Mucosa of descending colon (tissue), 3 donors: ENCODE measurements around the gene ADPGK. TPM values are rescaled to one million over a fixed set of nuclear protein-coding genes. Genes with fewer than 3 reads are reported as not detected.

Source experiments
- ATAC-seq: fragments of 200-7000 bp; cut with Tn5 transposase; one replicate; pipeline ENCODE4 v1.9.1; 2020; ENCODE audit warnings: mild to moderate bottlenecking, moderate library complexity
- DNase-seq, 3 donors: peaks; one replicate each; pipeline ENCODE4 v3.0.0-alpha.2; 2020
- H3K36me3 ChIP-seq: fragments of 200-600 bp; one replicate; pipeline ENCODE4 v1.8.0; 2021; ENCODE audit warnings: low read depth, mild to moderate bottlenecking
- H3K4me1 ChIP-seq: fragments of 200-600 bp; one replicate; pipeline ENCODE4 v1.8.0; 2021; ENCODE audit warnings: low read depth, mild to moderate bottlenecking
- H3K4me3 ChIP-seq: fragments of 200-600 bp; one replicate; pipeline ENCODE4 v1.8.0; 2021; ENCODE audit warnings: mild to moderate bottlenecking
- H3K9me3 ChIP-seq: fragments of 200-600 bp; one replicate; pipeline ENCODE4 v1.8.0; 2021; ENCODE audit warnings: mild to moderate bottlenecking
- CTCF ChIP-seq: fragments of 200-600 bp; IDR thresholded peaks from one replicate; pipeline ENCODE4 v1.8.0; 2022; ENCODE audit warnings: antibody characterized with exemption, mild to moderate bottlenecking
- intact Hi-C, 2 donors: fragments of 100-400 bp; cut with DNase I in 1 of 2; cut with micrococcal nuclease in 1 of 2; formaldehyde crosslinking; loops; one replicate each; pipeline versions ENCODE4 v1.11.0 to v1.11.1; 2022; cut with DNase I, micrococcal nuclease
- total RNA-seq, 3 donors: library from RNA; stranded (reverse); fragmentation: NEBNext Ultra II Directional in 2 of 3; extraction: Animal tissue kit (Norgen Biotek cat#: 25700) in 2 of 3; gene quantifications; one replicate each; pipeline versions ENCODE4 v1.2.1 to v1.2.4, GENCODE V29; 2021 to 2023
- donor health status: DM: no; HTN: no; CAD: no; lungs with moderate emphysema.
- donor health status: DM: no; HTN: no; CAD: no.
- donor health status: DM: no; HTN: yes; CAD: no.

The ADPGK gene
- total RNA-seq, 3 donors from 2014 or later, result 34.9 to 36.4 (median 35.9) TPM

GRCh38 chr15:72803006-72803405 is 19.4 kb upstream of the ADPGK start:
- intact Hi-C loops, result no loop called here
- TF ChIP-seq CTCF, result no peak
- ATAC-seq (no peak), DNase-seq (no peak)
- Histone ChIP-seq H3K9me3 (no peaks in the 10 kb centered on the region), H3K4me3 (no peak overlapping the region), H3K4me1 (no peaks in the 10 kb centered on the region), H3K36me3 (no peaks in the 10 kb centered on the region)

DNA sequence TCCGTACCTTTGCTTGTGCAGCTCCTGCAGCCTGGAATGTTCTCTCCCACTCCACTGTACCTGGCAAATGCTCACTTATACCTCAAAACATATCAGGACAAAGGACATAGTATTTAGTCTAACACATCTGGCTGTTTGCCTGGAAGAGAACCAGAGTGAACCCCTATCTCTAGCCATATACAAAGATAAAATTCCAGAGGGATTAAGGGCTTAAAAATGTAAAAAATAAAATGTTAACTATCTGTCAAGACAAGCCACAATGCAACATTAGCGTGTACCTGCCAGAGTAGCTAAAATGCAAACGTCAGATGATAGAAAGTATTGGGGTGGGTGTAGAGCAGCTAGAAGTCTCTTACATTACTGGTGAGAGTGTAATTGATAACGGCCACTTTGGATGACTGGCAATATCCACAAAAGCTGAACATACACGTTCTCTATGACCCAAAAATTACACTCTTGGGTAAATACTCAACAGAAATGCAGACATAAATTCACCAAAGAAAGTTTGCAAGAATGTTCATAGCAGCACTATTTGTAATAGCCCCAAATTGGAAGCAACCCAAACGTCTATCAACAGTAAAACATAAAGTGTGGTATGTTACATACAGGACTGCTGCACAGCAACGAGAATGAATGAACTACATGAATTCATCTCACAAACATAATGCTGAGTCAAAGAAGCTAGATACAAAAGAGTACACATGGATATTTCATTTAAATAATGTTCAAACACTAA is 18.2 kb upstream of the ADPGK start:
- no peak for TF ChIP-seq CTCF
- intact Hi-C loops, result no loop called here
- Histone ChIP-seq H3K36me3 (no peaks in the 10 kb centered on the region), H3K9me3 (no peaks in the 10 kb centered on the region), H3K4me1 (peaks cover 4% of the 10 kb centered on the region), H3K4me3 (no peak overlapping the region)
- ATAC-seq, result no peak
- DNase-seq, result no peak

DNA sequence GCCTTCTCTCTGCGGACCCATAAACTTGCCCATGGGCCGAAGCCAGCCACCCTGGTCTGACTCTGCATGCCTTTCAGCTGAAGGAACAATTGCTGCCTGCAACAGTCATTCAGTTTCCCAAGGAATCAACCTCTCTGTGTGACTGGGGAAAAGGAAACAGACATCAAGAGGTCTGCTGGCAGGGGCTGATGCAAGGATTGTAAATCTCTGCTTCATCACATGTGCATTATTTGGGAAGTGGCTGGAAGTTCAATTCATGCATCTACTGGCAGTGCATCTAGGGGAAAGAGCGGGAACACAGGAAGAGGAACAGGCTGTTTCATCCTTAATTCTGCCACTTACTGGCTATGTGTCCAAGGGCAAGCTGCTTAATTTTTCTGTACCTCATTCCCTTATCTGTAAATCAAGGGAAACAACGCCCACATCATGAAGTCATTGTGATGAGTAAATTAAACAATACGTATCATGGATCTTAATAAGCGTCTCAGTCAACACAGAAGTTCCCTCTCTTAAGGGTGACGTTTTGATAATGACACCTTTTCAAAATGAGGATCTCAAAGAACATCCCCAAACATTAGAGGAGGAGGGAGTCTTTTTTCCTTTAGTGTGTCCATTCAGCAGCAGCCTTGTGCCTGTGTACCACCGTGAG is 17.4 kb upstream of the ADPGK start:
- H3K4me1 ChIP-seq, result peaks cover 4% of the 10 kb centered on the region
- ATAC-seq (no peak), DNase-seq (no peak)
- no peak overlapping the region for H3K4me3 ChIP-seq
- H3K36me3 ChIP-seq, result no peaks in the 10 kb centered on the region
- intact Hi-C loops, result no loop called here
- no peak for TF ChIP-seq CTCF
- no peaks in the 10 kb centered on the region for H3K9me3 ChIP-seq

GRCh38 chr15:72797834-72798233 is 14.3 kb upstream of the ADPGK start:
- Histone ChIP-seq H3K9me3 (no peaks in the 10 kb centered on the region), H3K4me3 (no peak overlapping the region), H3K4me1 (peaks cover 4% of the 10 kb centered on the region), H3K36me3 (no peaks in the 10 kb centered on the region)
- DNase-seq (no peak), ATAC-seq (no peak)
- TF ChIP-seq CTCF, result no peak
- intact Hi-C loops, result loop anchor here (5.0 kb wide), 1 partner anchor 284 kb away; no protein-coding TSS in a partner anchor

GRCh38 chr15:72797338-72797689 is 13.8 kb upstream of the ADPGK start:
- TF ChIP-seq CTCF, result no peak
- Histone ChIP-seq H3K9me3 (no peaks in the 10 kb centered on the region), H3K4me3 (no peak overlapping the region), H3K4me1 (peaks cover 4% of the 10 kb centered on the region), H3K36me3 (no peaks in the 10 kb centered on the region)
- intact Hi-C loops, result loop anchor here (5.0 kb wide), 1 partner anchor 285 kb away; no protein-coding TSS in a partner anchor
- DNase-seq (no peak), ATAC-seq (peak; percentile 23)
